ENCODE results near the gene ATXN7L1.

The ATXN7L1 gene

GRCh38 chr7:105665684-105666083, 210.7 kb downstream of the ATXN7L1 start:
- DNase-seq (ENCODE audit: insufficient read length) (no peak), FAIRE-seq (no peak)
- no peak for TF ChIP-seq POLR2AphosphoS5 (IDR thresholded peaks at IDR 0.05; ENCODE audit: low read depth, low read length)
- TF ChIP-seq POLR2A (IDR thresholded peaks at IDR 0.05; ENCODE audit: low read depth, low read length), result no peak
- no peak for TF ChIP-seq TAF1 (IDR thresholded peaks at IDR 0.05; ENCODE audit: borderline replicate concordance, low read depth, low read length)

- DNase-seq (ENCODE audit: insufficient read length), result no peak
Observed at GRCh38 chr7:105664816-105665525, 211.4 kb downstream of the ATXN7L1 start.

DNA sequence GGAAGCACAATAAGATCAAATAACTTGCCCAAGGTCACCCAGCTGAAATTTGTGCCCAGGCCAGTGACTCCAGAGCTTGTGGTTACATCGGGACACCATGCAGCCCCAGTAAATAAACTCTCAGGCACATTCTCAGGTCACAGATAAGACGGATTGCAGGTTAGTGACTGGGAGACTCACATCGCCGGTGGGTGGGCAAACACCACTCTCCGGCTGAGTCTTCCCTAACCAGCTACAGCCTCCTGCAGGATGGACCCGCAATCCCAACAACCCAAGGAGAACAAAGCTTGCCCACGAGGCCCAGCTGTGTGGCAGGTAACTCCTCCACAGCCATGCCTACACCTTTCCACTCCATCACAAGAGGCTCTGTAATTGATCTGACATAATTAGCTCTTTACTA, 213.4 kb downstream of the ATXN7L1 start:
- no peak for DNase-seq (ENCODE audit: insufficient read length)
- FAIRE-seq, result no peak
- TF ChIP-seq POLR2AphosphoS5 (IDR thresholded peaks at IDR 0.05; ENCODE audit: low read depth, low read length), result no peak
- no peak for TF ChIP-seq POLR2A (IDR thresholded peaks at IDR 0.05; ENCODE audit: low read depth, low read length)
- no peak for TF ChIP-seq TAF1 (IDR thresholded peaks at IDR 0.05; ENCODE audit: borderline replicate concordance, low read depth, low read length)

More at GRCh38 chr7:105664816-105665525, 211.4 kb downstream of the ATXN7L1 start:
- TF ChIP-seq POLR2AphosphoS5 (IDR thresholded peaks at IDR 0.05; ENCODE audit: low read depth, low read length), result no peak
- FAIRE-seq, result no peak

- DNase-seq (ENCODE audit: insufficient read length) (no peak), FAIRE-seq (no peak)
- TF ChIP-seq POLR2A (IDR thresholded peaks at IDR 0.05; ENCODE audit: low read depth, low read length), result no peak
- TF ChIP-seq TAF1 (IDR thresholded peaks at IDR 0.05; ENCODE audit: borderline replicate concordance, low read depth, low read length), result no peak
- no peak for TF ChIP-seq POLR2AphosphoS5 (IDR thresholded peaks at IDR 0.05; ENCODE audit: low read depth, low read length)
Observed at GRCh38 chr7:105661625-105662024, 214.8 kb downstream of the ATXN7L1 start.

- DNase-seq (ENCODE audit: insufficient read length) (peak; percentile 50), FAIRE-seq (peak; percentile 70)
- no peak for TF ChIP-seq POLR2AphosphoS5 (IDR thresholded peaks at IDR 0.05; ENCODE audit: low read depth, low read length)
- no peak for TF ChIP-seq TAF1 (IDR thresholded peaks at IDR 0.05; ENCODE audit: borderline replicate concordance, low read depth, low read length)
- no peak for TF ChIP-seq POLR2A (IDR thresholded peaks at IDR 0.05; ENCODE audit: low read depth, low read length)
Observed at GRCh38 chr7:105656922-105657521, 219.4 kb downstream of the ATXN7L1 start.

GRCh38 chr7:105655500-105656380, 220.7 kb downstream of the ATXN7L1 start:
- DNase-seq (ENCODE audit: insufficient read length), result no peak
- TF ChIP-seq POLR2A (IDR thresholded peaks at IDR 0.05; ENCODE audit: low read depth, low read length) (no peak), POLR2AphosphoS5 (IDR thresholded peaks at IDR 0.05; ENCODE audit: low read depth, low read length) (no peak), TAF1 (IDR thresholded peaks at IDR 0.05; ENCODE audit: borderline replicate concordance, low read depth, low read length) (no peak)
- FAIRE-seq, result no peak

DNA sequence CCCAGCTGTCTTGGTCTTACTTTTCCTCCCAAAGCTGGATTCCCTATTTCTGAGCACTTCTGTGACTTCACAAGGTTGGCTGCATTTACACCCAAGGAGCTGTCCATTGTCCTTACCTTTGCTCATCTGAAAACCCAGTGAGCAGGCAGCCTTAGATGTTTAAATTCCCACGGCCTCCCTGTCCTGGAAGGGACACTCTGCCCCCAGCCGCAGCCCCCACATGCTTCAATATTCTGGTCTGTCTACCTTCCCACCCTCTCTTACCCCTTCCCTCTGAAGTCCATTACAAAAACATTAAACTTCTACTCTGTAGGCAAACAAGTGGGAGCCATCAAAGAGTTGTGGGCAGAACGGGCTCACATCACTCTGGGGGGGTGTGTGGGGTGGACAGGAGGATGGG, 221.3 kb downstream of the ATXN7L1 start:
- DNase-seq (ENCODE audit: insufficient read length) (no peak), FAIRE-seq (no peak)
- TF ChIP-seq TAF1 (IDR thresholded peaks at IDR 0.05; ENCODE audit: borderline replicate concordance, low read depth, low read length) (no peak), POLR2A (IDR thresholded peaks at IDR 0.05; ENCODE audit: low read depth, low read length) (no peak), POLR2AphosphoS5 (IDR thresholded peaks at IDR 0.05; ENCODE audit: low read depth, low read length) (no peak)

- TF ChIP-seq POLR2A (IDR thresholded peaks at IDR 0.05; ENCODE audit: low read depth, low read length), result no peak
- TF ChIP-seq POLR2AphosphoS5 (IDR thresholded peaks at IDR 0.05; ENCODE audit: low read depth, low read length), result no peak
- no peak for TF ChIP-seq TAF1 (IDR thresholded peaks at IDR 0.05; ENCODE audit: borderline replicate concordance, low read depth, low read length)
- FAIRE-seq (no peak), DNase-seq (ENCODE audit: insufficient read length) (no peak)
Observed at GRCh38 chr7:105654095-105654686, 222.2 kb downstream of the ATXN7L1 start.

DNA sequence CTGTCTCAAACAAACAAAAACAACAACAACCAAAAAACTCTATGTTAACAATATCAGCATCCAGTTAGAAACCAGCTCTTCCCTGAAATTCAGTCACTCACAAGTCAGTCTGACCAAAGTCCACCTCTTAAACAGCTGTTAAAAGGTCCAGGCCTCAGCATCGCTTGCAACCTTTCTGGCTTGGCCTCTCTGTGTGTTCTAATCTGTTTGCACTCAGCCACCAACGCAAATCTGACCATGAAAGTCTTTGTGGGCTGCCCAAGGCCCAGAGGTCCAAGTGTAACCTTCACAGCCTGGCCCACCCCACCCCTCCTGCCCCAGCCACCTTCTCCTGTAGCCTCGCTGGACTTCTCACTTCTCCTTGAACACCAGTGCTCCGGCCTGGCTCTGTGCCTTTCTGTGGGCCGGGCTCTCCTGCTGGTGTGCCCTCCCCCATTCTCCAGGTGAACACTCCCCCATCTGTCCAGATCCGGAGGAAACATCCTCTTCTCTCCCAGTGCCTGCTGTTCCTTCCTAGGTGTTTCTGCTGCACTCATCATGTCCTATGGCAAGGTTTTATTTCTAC, 222.9 kb downstream of the ATXN7L1 start:
- DNase-seq (ENCODE audit: insufficient read length), result no peak
- FAIRE-seq, result no peak
- TF ChIP-seq POLR2AphosphoS5 (IDR thresholded peaks at IDR 0.05; ENCODE audit: low read depth, low read length) (no peak), TAF1 (IDR thresholded peaks at IDR 0.05; ENCODE audit: borderline replicate concordance, low read depth, low read length) (no peak), POLR2A (IDR thresholded peaks at IDR 0.05; ENCODE audit: low read depth, low read length) (no peak)

GRCh38 chr7:105652359-105652993, 223.9 kb downstream of the ATXN7L1 start:
- DNase-seq (ENCODE audit: insufficient read length), result peak; percentile 73

More at GRCh38 chr7:105652359-105652993, 223.9 kb downstream of the ATXN7L1 start:
- TF ChIP-seq POLR2AphosphoS5 (IDR thresholded peaks at IDR 0.05; ENCODE audit: low read depth, low read length), result no peak
- no peak for TF ChIP-seq POLR2A (IDR thresholded peaks at IDR 0.05; ENCODE audit: low read depth, low read length)
- TF ChIP-seq TAF1 (IDR thresholded peaks at IDR 0.05; ENCODE audit: borderline replicate concordance, low read depth, low read length), result no peak
- FAIRE-seq, result peak; percentile 71
